ENCODE measurements around the gene UBE2J2.

The UBE2J2 gene

GRCh38 chr1:1208713-1209433, 64.8 kb downstream of the UBE2J2 start:
- no peak for DNase-seq (ENCODE audit: low read depth)
- H3K4me3 ChIP-seq (ENCODE audit: low read depth, low read length), result no peak overlapping the region
- no peak for TF ChIP-seq CTCF (IDR thresholded peaks at IDR 0.05; ENCODE audit: low read depth, low read length, missing control alignments)
- in situ Hi-C loops (cut with HindIII; ENCODE audit: low sequenced_read_pairs), result no loop called here

GRCh38 chr1:1207571-1207892, 66.1 kb downstream of the UBE2J2 start:
- in situ Hi-C loops (cut with HindIII; ENCODE audit: low sequenced_read_pairs), result no loop called here
- DNase-seq (ENCODE audit: low read depth), result no peak
- TF ChIP-seq CTCF (IDR thresholded peaks at IDR 0.05; ENCODE audit: low read depth, low read length, missing control alignments), result no peak
- no peak overlapping the region for H3K4me3 ChIP-seq (ENCODE audit: low read depth, low read length)

GRCh38 chr1:1206966-1207531, 66.6 kb downstream of the UBE2J2 start:
- DNase-seq (ENCODE audit: low read depth), result no peak
- in situ Hi-C loops (cut with HindIII; ENCODE audit: low sequenced_read_pairs), result no loop called here
- no peak for TF ChIP-seq CTCF (IDR thresholded peaks at IDR 0.05; ENCODE audit: low read depth, low read length, missing control alignments)
- H3K4me3 ChIP-seq (ENCODE audit: low read depth, low read length), result no peak overlapping the region

- TF ChIP-seq CTCF (IDR thresholded peaks at IDR 0.05; ENCODE audit: low read depth, low read length, missing control alignments), result no peak
- in situ Hi-C loops (cut with HindIII; ENCODE audit: low sequenced_read_pairs), result no loop called here
- DNase-seq (ENCODE audit: low read depth), result no peak
- peak within 1 kb of the TSS; percentile 10 for H3K4me3 ChIP-seq (ENCODE audit: low read depth, low read length)
Observed at GRCh38 chr1:1206376-1206965, 67.2 kb downstream of the UBE2J2 start, which contains the start of gene TNFRSF18. Gene TNFRSF18, minus strand, starts transcription at chr1:1206592. Its CDS starts 21 bp downstream, at chr1:1206571.

- in situ Hi-C loops (cut with HindIII; ENCODE audit: low sequenced_read_pairs), result no loop called here
- DNase-seq (ENCODE audit: low read depth), result no peak
- no peak overlapping the region for H3K4me3 ChIP-seq (ENCODE audit: low read depth, low read length)
- no peak for TF ChIP-seq CTCF (IDR thresholded peaks at IDR 0.05; ENCODE audit: low read depth, low read length, missing control alignments)
Observed at GRCh38 chr1:1205769-1206375, 67.8 kb downstream of the UBE2J2 start.

GRCh38 chr1:1204998-1205768, 68.5 kb downstream of the UBE2J2 start:
- DNase-seq (ENCODE audit: low read depth), result no peak
- TF ChIP-seq CTCF (IDR thresholded peaks at IDR 0.05; ENCODE audit: low read depth, low read length, missing control alignments), result no peak
- no peak overlapping the region for H3K4me3 ChIP-seq (ENCODE audit: low read depth, low read length)
- in situ Hi-C loops (cut with HindIII; ENCODE audit: low sequenced_read_pairs), result no loop called here

All from astrocyte of the cerebellum (primary cell).